Measurements from ENCODE around the gene MEIS1.

MEIS1 gene

DNA sequence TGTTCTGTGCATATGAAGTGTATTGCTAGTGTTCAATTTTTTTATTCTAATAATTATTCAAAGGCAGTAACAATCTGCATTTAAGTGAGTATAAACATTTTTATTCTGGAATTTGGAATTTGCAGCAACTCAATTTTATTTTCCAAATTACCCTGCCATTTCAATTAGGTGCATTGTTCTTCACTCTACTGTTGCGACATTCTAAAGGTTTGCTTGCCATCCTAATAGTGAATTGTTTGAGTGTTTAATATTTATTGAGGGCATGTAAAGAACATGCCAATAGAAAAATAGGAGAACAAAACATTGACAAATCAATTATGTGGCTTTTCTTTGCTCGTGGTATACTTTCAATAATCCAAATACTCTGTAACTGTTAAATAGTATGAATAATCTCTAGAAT lies 18.0 kb downstream of the MEIS1 start:
- TF ChIP-seq, protein P1, sequence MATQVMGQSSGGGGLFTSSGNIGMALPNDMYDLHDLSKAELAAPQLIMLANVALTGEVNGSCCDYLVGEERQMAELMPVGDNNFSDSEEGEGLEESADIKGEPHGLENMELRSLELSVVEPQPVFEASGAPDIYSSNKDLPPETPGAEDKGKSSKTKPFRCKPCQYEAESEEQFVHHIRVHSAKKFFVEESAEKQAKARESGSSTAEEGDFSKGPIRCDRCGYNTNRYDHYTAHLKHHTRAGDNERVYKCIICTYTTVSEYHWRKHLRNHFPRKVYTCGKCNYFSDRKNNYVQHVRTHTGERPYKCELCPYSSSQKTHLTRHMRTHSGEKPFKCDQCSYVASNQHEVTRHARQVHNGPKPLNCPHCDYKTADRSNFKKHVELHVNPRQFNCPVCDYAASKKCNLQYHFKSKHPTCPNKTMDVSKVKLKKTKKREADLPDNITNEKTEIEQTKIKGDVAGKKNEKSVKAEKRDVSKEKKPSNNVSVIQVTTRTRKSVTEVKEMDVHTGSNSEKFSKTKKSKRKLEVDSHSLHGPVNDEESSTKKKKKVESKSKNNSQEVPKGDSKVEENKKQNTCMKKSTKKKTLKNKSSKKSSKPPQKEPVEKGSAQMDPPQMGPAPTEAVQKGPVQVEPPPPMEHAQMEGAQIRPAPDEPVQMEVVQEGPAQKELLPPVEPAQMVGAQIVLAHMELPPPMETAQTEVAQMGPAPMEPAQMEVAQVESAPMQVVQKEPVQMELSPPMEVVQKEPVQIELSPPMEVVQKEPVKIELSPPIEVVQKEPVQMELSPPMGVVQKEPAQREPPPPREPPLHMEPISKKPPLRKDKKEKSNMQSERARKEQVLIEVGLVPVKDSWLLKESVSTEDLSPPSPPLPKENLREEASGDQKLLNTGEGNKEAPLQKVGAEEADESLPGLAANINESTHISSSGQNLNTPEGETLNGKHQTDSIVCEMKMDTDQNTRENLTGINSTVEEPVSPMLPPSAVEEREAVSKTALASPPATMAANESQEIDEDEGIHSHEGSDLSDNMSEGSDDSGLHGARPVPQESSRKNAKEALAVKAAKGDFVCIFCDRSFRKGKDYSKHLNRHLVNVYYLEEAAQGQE (IDR thresholded peaks at IDR 0.05; ENCODE audit: insufficient read depth in 1 of 2, low read depth in 2 of 2, low read length in 2 of 2) = no peak
- no peak for TF ChIP-seq FOXP2 (optimal IDR thresholded peaks at IDR 0.05; ENCODE audit: borderline replicate concordance, extremely low read depth, extremely low read length, insufficient read depth)
- no peak for TF ChIP-seq SIN3A (IDR thresholded peaks at IDR 0.05; ENCODE audit: borderline replicate concordance, insufficient read depth, low read length)
- no peak for TF ChIP-seq POLR2AphosphoS5 (IDR thresholded peaks at IDR 0.05; ENCODE audit: low read depth, low read length)
- no peak for TF ChIP-seq TAF1 (IDR thresholded peaks at IDR 0.05; ENCODE audit: borderline replicate concordance, insufficient read depth, low read length)

DNA sequence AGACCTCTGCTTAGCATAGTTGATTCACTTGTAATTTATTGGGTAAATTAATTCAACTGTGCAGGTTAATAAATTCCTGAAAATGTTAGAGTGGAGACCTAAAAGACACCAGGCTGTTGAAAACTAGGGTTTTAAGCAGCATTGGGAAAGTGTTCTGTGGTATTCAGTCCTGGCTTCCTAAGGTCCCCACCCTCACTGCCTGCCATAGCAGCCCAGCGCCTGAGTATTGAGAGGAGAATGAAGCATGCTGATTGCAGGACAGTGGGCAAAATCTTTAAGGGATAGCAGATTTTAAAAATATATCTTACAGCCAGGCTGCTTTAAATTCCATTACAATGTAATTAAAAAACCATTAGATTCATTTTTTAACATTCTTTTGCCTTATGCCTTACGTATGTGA lies 20.6 kb downstream of the MEIS1 start:
- TF ChIP-seq TAF1 (IDR thresholded peaks at IDR 0.05; ENCODE audit: borderline replicate concordance, insufficient read depth, low read length) (no peak), POLR2AphosphoS5 (IDR thresholded peaks at IDR 0.05; ENCODE audit: low read depth, low read length) (no peak), FOXP2 (optimal IDR thresholded peaks at IDR 0.05; ENCODE audit: borderline replicate concordance, extremely low read depth, extremely low read length, insufficient read depth) (no peak), SIN3A (IDR thresholded peaks at IDR 0.05; ENCODE audit: borderline replicate concordance, insufficient read depth, low read length) (no peak)
- TF ChIP-seq, protein P1 (IDR thresholded peaks at IDR 0.05; ENCODE audit: insufficient read depth in 1 of 2, low read depth in 2 of 2, low read length in 2 of 2) = no peak

DNA sequence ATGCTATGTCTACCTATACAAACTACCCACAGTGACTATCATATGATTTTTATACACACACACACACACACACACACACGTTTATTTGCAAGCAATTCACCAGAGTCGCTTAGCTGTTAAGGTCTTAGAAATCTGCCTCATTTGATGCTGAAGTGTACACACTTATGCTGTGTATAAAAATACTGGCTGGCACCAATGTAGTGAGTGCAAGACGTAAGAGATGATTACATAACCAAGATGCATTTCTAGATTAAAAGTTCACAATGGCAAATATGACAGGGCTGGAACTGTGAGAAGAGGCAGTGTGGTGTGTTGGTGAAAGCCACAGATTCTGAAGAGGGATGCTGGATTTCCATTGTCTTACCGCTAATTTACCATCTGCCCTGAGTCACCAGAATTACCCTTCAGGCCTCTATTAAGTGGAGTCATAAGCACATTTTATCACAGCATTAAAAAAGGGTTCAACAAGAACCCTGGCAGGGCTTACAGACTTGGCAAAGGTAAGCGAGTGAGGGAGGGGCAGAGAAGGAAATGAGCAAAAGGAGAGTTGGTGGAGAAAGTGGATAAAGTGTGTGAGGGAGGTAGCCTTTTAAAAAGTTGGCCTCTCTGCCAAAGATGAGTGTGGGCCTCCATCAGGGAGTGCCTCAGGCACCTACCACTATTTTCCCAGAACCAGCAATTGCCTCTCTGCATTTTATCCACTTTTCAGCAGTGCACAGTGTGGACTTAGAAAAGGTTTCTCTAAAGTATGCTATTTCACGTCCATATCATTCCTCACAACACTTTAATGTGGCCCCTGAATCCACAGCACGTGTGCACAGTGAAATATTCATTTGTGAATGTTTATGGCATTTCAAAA lies 21.5 kb downstream of the MEIS1 start:
- TF ChIP-seq SIN3A (IDR thresholded peaks at IDR 0.05; ENCODE audit: borderline replicate concordance, insufficient read depth, low read length) = no peak
- TF ChIP-seq POLR2AphosphoS5 (IDR thresholded peaks at IDR 0.05; ENCODE audit: low read depth, low read length) = no peak
- TF ChIP-seq, protein P1 (IDR thresholded peaks at IDR 0.05; ENCODE audit: insufficient read depth in 1 of 2, low read depth in 2 of 2, low read length in 2 of 2) = no peak
- TF ChIP-seq TAF1 (IDR thresholded peaks at IDR 0.05; ENCODE audit: borderline replicate concordance, insufficient read depth, low read length) = no peak
- no peak for TF ChIP-seq FOXP2 (optimal IDR thresholded peaks at IDR 0.05; ENCODE audit: borderline replicate concordance, extremely low read depth, extremely low read length, insufficient read depth)

DNA sequence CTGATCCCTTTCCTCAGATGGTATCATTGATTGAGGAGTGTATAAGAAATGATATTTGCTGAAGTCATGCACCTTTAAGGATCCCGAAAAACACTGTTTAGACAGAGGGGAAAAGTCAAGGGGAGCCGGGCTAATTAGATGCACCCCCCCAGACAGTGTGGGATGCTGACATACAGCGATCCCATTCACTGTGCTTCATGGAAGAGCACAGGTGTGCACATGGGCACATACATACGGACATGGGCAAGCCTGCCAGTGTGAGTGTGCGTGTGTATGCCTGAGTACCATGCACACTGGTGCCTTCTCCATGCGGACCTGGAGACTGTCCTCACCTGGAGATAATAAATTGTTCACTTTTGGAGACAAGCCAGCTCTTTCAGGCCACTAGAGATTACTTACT lies 22.6 kb downstream of the MEIS1 start:
- TF ChIP-seq, protein P1 (IDR thresholded peaks at IDR 0.05; ENCODE audit: insufficient read depth in 1 of 2, low read depth in 2 of 2, low read length in 2 of 2) = no peak
- TF ChIP-seq POLR2AphosphoS5 (IDR thresholded peaks at IDR 0.05; ENCODE audit: low read depth, low read length) (no peak), SIN3A (IDR thresholded peaks at IDR 0.05; ENCODE audit: borderline replicate concordance, insufficient read depth, low read length) (no peak), TAF1 (IDR thresholded peaks at IDR 0.05; ENCODE audit: borderline replicate concordance, insufficient read depth, low read length) (no peak), FOXP2 (optimal IDR thresholded peaks at IDR 0.05; ENCODE audit: borderline replicate concordance, extremely low read depth, extremely low read length, insufficient read depth) (no peak)

Measured in PFSK-1 (cell line).